Superior temporal gyrus (tissue), 1 donor: ENCODE data around the gene NFASC.

Source experiments
- DNase-seq: peaks from one replicate; pipeline ENCODE4 v3.0.0-alpha.2; 2016; ENCODE audit errors: extremely low spot score

Gene NFASC

GRCh38 chr1:205061227-205061626 is 190.6 kb downstream of the NFASC start:
- DNase-seq = no peak

GRCh38 chr1:205061665-205062069 is 191.0 kb downstream of the NFASC start:
- DNase-seq = peak; percentile 96

DNA sequence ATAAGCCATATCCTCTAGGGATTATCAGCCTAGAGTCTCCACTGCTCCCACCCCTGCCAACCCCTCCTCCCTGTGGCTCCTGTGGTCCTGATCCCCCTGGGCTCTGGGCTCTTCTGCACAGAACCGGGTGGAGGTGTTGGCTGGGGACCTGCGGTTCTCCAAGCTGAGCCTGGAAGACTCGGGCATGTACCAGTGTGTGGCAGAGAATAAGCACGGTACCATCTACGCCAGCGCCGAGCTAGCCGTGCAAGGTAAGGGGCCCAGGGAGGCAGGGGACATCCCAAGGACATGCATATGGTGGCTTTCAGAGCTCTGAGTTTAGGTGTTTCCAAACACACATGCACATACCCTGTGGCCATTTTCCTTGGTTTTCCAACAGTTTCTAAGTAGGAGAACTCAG is 191.7 kb downstream of the NFASC start:
- DNase-seq = no peak

DNA sequence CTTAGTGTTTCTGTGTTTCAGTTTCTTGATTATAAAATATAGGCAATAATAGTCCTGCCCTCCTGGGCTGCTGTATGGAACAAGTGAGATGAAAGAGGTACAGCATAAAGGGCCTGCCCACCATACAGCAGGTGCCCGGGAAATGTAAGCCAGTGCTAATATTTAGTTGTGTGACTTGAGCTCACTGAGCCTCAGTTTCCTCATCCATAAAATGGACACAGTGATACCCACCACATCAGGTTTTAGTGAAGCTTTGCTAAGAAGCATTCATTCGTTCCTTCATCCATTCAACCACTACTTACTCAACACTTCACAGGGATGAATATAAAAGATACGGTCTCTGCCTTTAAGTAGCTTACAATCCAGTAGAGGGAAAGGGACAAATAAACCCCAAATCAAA is 192.2 kb downstream of the NFASC start:
- no peak for DNase-seq

DNA sequence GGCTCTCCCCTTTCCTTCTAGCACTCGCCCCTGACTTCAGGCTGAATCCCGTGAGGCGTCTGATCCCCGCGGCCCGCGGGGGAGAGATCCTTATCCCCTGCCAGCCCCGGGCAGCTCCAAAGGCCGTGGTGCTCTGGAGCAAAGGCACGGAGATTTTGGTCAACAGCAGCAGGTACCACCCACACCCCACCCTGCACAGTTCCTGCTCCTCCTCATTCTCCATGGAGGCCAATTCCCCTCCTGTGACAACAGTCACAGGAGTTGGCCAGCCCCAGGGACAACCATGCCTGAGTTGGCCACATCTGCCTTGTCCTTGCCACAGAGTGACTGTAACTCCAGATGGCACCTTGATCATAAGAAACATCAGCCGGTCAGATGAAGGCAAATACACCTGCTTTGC is 193.6 kb downstream of the NFASC start:
- DNase-seq = no peak

DNA sequence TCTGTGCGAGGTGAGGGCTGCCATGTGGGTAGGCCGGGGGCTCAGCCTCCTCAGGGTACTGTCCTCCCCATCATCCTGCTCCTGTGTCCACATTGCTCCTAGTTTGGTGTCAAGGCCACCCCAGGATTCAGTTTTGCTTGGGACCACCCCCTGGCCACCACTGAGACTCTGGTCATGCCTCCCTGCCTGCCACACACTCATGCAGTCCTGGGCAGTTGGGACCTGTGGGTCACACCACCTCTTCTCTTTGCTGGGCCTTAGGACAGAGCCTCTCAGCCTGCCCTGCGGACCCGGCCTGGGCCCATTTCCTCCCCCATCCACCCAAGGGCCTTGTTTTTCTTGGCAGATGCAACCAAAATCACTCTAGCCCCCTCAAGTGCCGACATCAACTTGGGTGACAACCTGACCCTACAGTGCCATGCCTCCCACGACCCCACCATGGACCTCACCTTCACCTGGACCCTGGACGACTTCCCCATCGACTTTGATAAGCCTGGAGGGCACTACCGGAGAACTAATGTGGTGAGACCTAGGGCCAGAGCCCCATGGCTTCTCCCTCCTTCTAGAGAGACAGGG is 194.2 kb downstream of the NFASC start:
- no peak for DNase-seq

DNA sequence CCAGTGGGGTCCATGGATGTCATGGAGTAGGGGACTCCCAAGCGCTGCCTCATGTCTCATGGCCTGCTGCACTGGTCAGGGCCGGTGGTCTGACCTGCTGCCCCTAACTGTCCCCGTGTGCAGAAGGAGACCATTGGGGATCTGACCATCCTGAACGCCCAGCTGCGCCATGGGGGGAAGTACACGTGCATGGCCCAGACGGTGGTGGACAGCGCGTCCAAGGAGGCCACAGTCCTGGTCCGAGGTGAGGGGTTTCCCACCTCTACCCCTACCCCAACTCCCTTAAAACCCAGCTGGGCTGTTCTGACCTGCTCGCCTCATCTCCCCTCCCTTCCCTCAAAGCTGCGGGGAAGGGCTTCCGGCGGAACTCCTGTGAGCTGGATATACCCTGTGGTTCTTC is 195.0 kb downstream of the NFASC start:
- DNase-seq = no peak

DNA sequence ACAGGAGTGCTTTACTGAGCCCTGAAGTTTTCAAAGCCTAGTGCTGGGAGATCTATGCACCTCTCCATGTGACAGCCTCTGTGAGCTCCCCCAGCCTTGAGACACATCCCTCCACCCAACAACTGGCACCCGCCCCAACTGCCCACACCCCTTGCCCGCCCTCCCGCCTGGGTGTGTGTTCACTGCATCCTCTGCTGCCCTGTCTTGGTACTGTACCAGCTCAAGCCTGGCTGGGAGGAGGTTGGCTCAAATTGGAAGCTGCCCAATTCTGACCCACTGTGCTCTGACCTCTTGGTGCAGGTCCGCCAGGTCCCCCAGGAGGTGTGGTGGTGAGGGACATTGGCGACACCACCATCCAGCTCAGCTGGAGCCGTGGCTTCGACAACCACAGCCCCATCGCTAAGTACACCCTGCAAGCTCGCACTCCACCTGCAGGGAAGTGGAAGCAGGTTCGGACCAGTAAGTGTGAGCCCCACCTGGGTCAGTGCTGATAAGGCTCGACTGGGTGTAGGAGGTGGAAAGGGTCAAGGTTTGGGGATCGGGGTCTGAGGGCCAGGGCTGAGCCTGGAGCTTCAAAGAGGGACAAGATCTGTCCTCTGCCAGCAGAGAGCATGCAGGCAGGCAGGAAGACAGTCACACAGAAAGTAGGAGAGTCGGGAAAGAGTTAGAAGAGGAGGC is 195.6 kb downstream of the NFASC start:
- DNase-seq = no peak

- DNase-seq = no peak
Observed at GRCh38 chr1:205067031-205067430, 196.4 kb downstream of the NFASC start.

GRCh38 chr1:205068001-205068400 is 197.3 kb downstream of the NFASC start:
- no peak for DNase-seq

DNA sequence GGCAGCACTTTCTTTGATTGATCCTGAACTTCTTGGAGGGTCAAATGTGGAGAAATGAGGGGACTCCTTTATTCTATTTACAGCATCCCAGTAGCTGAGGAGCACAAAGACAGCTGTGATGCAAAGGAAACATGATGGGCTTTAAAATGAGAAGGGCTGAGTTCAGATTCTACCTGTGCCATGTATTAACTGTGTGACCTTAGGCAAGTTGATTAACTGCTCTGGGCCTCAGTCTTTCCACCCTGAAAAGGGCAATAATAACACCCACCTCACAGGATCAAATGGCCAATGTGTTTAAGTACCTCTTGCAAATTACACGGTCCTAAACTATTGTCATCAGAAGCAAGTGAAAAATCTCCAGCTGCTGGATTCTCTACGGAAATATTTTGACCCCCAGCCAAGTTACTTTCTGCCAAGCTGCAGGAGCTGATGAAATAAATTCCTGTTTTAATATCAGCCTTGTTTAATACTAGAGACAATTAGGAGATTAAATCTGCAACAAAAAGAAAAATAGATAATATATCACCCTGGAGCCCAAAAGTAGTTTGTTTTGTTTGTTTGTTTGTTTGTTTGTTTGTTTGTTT is 197.9 kb downstream of the NFASC start:
- DNase-seq = no peak

DNA sequence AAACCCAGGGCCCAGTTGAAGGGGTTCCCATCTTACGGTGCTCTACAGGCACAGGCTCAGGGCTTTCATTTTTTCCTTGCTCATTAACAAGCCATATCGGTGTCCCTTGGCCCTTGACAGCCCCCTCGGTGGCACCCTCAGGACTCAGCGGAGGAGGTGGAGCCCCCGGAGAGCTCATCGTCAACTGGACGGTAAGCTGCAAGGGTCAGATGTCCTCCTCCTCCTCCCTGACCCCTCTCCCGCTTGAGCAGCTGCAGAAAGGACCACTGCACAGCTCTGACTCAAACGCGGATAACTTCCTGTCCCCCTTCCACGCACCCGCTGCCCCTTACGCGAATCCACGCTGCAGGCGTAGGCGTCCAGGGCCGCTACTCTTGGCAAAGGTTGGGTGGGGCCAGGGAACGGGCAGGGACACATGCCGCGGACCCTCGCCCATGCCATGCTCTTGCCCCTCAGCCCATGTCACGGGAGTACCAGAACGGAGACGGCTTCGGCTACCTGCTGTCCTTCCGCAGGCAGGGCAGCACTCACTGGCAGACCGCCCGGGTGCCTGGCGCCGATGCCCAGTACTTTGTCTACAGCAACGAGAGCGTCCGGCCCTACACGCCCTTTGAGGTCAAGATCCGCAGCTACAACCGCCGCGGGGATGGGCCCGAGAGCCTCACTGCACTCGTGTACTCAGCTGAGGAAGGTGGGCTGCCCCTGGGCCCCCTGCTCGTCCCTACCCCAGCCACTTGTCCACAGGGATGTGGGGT is 198.9 kb downstream of the NFASC start:
- DNase-seq = no peak

GRCh38 chr1:205071028-205071409 is 200.4 kb downstream of the NFASC start:
- no peak for DNase-seq

- no peak for DNase-seq
Observed at GRCh38 chr1:205071801-205072200, 201.1 kb downstream of the NFASC start.

- no peak for DNase-seq
Observed at GRCh38 chr1:205072286-205072685, 201.6 kb downstream of the NFASC start.
